HEK293 (cell line): ENCODE data around the gene HGF.

Source experiments
- SALL2 ChIP-seq: fragments of 450-650 bp; formaldehyde crosslinking; IDR thresholded peaks from 2 replicates; pipeline ENCODE4 v1.5.0; 2017; ENCODE audit warnings: missing biosample characterization, mild to moderate bottlenecking, missing genetic modification characterization, borderline replicate concordance
- YY1 ChIP-seq: fragments of 450-650 bp; formaldehyde crosslinking; IDR thresholded peaks from 2 replicates; pipeline ENCODE4 v1.5.1; 2018; ENCODE audit warnings: missing biosample characterization, missing genetic modification characterization
- ZNF132 ChIP-seq: fragments of 450-650 bp; formaldehyde crosslinking; IDR thresholded peaks from 2 replicates; pipeline ENCODE4 v1.5.1; 2017; ENCODE audit warnings: missing biosample characterization, missing genetic modification characterization, borderline replicate concordance
- ZNF561 ChIP-seq: fragments of 450-650 bp; IDR thresholded peaks from 2 replicates; pipeline ENCODE4 v1.5.1; 2018; ENCODE audit warnings: missing biosample characterization, missing genetic modification characterization, borderline replicate concordance
- ZSCAN30 ChIP-seq: fragments of 450-650 bp; IDR thresholded peaks from 2 replicates; pipeline ENCODE4 v1.5.1; 2018; ENCODE audit warnings: missing biosample characterization, mild to moderate bottlenecking, missing genetic modification characterization, moderate library complexity

- TF ChIP-seq SALL2 (tag by site-specific recombination) (no peak), ZSCAN30 (tag by site-specific recombination) (no peak), ZNF561 (tag by site-specific recombination) (no peak), YY1 (no peak), ZNF132 (no peak)
Observed at GRCh38 chr7:81693080-81693479, 76.8 kb downstream of the HGF start.
